Large intestine (tissue), 3 donors: Measurements from ENCODE around the gene KCNMB1. TPM values are rescaled to one million over a fixed set of nuclear protein-coding genes. Genes with fewer than 3 reads are reported as not detected.
"Not testable (repeated sequence)": the region's sequence is repeated elsewhere in the genome, so short reads cannot be mapped to it uniquely, and the experiment has no call there.

Source experiments
- DNase-seq, 2 donors: peaks; one replicate each; pipeline versions ENCODE4 v3.0.0 to v3.0.0-alpha.2; 2013
- H3K27ac ChIP-seq: one replicate; pipeline ENCODE4 v1.5.1; 2013; ENCODE audit warnings: low read length
- H3K27me3 ChIP-seq: 2 replicates; pipeline ENCODE4 v1.6.1; 2013; ENCODE audit warnings: low read length; ENCODE audit not compliant: control insufficient read depth, insufficient read depth
- H3K36me3 ChIP-seq: 2 replicates; pipeline ENCODE4 v1.6.1; 2013; ENCODE audit warnings: low read length; ENCODE audit not compliant: control insufficient read depth, insufficient read depth
- H3K4me1 ChIP-seq: one replicate; pipeline ENCODE4 v1.6.1; 2013; ENCODE audit warnings: low read length; ENCODE audit not compliant: control insufficient read depth, insufficient read depth
- H3K4me3 ChIP-seq: one replicate; pipeline ENCODE4 v1.5.1; 2013; ENCODE audit warnings: low read length
- H3K9me3 ChIP-seq: one replicate; pipeline ENCODE4 v1.6.1; 2013; ENCODE audit warnings: mild to moderate bottlenecking, low read depth, low read length, moderate library complexity; ENCODE audit not compliant: control insufficient read depth
- WGBS: methylation state at CpG from one replicate; pipeline ENCODE4 v1.1.5; 2013; ENCODE audit warnings: low lambda C conversion rate; ENCODE audit not compliant: insufficient coverage; 5-methylcytosine and 5-hydroxymethylcytosine counted together
- polyA plus RNA-seq: library from polyadenylated mRNA; unstranded; fragments of 120-200 nt; gene quantifications from one replicate; pipeline ENCODE4 v1.2.1, GENCODE V29; 2013

The KCNMB1 gene
- polyA plus RNA-seq, 1 donor = 6.5 TPM

DNA sequence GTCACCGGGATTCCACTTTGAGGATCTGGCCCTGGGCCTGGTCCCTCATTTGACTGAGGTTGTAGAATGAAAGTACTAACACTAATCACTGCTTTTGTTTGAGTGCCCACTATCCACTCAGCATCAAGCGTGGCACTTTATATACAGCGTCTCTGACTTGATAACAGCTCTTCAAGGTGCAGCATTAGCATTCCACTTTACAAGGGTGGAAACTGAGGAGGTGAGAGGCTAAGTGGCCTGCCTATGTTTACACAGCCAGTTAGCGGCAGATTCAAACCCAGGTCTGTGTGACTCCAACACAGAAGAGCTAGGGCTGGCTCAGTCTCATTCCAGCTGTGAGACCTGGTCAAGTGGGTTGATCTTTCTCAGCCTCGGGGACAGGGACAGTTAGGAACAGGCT is 5.9 kb downstream of the KCNMB1 start:
- Histone ChIP-seq H3K9me3 (no peaks in the 10 kb centered on the region), H3K27ac (no peak overlapping the region), H3K36me3 (no peaks in the 10 kb centered on the region), H3K27me3 (no peaks in the 10 kb centered on the region), H3K4me1 (no peaks in the 10 kb centered on the region), H3K4me3 (no peak overlapping the region)
- WGBS = no CpG with 5 or more reads among the region's 5 CpGs
- DNase-seq = no peak

DNA sequence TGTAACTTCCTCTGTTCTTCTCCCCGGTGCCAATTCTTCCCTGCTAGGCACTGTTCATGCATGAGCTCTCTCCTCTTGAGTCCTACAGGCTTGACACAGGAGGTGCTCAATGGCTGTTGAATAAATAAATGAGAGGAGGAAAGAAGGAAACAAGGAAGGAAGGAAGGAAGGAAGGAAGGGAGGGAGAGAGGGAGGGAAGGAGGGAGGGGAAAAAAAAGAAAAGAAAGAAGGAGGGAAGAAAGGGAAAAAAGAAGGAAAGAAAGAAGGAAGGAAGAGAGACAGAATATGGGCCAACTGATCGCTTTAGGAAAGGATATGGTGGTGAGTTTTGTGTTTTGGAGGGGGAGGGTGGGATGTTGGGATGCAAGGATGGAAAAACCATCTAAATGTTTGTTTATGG is 6.4 kb downstream of the KCNMB1 start:
- Histone ChIP-seq H3K36me3 (no peaks in the 10 kb centered on the region), H3K27ac (no peak overlapping the region), H3K4me3 (no peak overlapping the region), H3K4me1 (no peaks in the 10 kb centered on the region), H3K9me3 (no peaks in the 10 kb centered on the region), H3K27me3 (no peaks in the 10 kb centered on the region)
- no peak for DNase-seq
- WGBS = 67% methylated on average over 2 of the region's 2 CpGs

DNA sequence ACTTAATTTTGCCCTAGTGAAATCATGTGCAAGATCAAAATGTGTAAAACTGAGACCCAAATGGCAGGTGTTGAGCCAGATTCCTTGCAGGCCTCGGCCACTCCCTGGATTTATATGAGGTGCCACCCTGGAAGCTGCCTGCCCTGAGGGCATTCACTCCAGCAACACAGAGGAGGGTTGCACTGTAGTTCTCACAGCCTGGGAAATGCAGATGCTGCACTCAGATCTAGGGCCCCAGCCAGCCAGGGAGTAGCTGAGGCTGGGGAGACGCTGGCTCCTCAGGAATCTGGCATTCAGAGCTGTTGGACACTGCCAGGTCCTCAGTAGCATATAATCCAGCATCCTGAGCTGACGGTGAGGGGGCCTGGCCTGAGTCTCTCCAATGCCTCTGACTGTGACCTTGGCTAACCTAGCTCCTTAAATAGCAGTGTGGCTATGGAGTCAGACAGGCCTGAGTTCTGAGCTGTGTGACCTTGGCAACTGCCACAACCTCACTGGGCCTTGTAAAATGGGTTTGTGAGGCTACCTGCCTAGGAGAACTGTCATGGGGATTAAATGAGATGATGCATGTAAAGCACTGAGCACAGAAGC is 8.7 kb downstream of the KCNMB1 start:
- Histone ChIP-seq H3K27me3 (no peaks in the 10 kb centered on the region), H3K36me3 (no peaks in the 10 kb centered on the region), H3K27ac (no peak overlapping the region), H3K9me3 (no peaks in the 10 kb centered on the region), H3K4me3 (no peak overlapping the region), H3K4me1 (no peaks in the 10 kb centered on the region)
- no CpG with 5 or more reads among the region's 3 CpGs for WGBS
- DNase-seq = no peak

DNA sequence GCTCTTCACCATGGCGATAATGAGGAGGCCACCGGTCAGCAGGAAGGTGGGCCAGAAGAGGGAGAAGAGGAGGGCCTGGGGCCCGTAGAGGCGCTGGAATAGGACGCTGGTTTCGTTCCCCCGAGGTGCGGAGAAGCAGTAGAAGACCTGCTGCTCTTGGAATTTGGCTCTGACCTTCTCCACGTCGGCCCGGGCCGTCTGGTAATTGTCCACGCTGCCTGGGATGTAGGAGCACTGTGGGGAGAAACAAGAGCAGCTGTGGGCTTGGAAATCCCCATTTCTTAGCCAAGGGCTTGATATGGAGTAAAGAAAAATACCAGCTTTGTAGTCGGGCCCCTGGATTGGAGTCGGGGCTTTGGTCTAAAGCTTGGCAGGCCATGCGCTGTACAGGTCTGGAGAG is 10.4 kb downstream of the KCNMB1 start:
- DNase-seq = no peak
- Histone ChIP-seq H3K4me3 (no peak overlapping the region), H3K4me1 (no peaks in the 10 kb centered on the region), H3K9me3 (no peaks in the 10 kb centered on the region), H3K36me3 (no peaks in the 10 kb centered on the region), H3K27ac (no peak overlapping the region), H3K27me3 (no peaks in the 10 kb centered on the region)
- WGBS = no CpG with 5 or more reads among the region's 16 CpGs

DNA sequence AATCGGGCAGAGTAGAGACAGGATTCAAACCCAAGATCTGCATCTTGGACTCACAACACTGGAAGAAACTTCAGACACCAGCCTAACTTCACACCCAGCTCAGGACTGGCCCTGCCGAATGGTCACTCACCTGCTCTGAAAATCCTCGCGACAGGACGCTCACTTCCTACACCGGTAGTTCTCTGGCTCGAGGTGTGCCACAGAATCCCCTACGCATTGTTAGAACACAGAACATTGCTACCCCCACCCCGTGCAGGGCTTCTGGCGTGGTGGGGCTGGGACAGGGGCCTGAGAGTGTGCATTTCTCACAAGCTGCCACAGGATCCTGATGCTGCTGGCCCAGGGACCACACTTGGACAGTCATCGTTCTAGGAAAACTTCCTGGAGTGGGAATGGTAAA is 12.1 kb downstream of the KCNMB1 start:
- no peak for DNase-seq
- no CpG with 5 or more reads among the region's 11 CpGs for WGBS
- Histone ChIP-seq H3K27ac (no peak overlapping the region), H3K27me3 (no peaks in the 10 kb centered on the region), H3K9me3 (no peaks in the 10 kb centered on the region), H3K4me3 (no peak overlapping the region), H3K36me3 (no peaks in the 10 kb centered on the region), H3K4me1 (no peaks in the 10 kb centered on the region)

DNA sequence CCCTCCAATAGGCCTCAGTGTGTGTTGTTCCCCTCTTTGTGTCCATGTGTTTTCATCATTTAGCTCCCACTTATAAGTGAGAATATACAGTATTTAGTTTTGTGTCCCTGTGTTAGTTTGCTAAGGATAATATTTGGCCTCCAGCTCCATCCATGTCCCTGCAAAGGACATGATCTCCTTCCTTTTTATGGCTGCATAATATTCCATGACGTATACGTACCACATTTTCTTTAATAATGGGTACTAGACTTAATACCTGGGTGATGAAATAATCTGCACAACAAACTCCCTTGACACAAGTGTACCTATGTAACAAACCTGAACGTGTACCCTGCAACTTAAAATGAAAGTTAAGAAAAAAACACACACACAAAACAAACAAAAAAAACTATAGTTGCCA is 12.6 kb downstream of the KCNMB1 start:
- not testable (repeated sequence) for H3K4me1 ChIP-seq, DNase-seq, H3K4me3 ChIP-seq, H3K27me3 ChIP-seq, H3K27ac ChIP-seq, H3K9me3 ChIP-seq, H3K36me3 ChIP-seq
- WGBS = 86% methylated on average over 1 of the region's 3 CpGs

DNA sequence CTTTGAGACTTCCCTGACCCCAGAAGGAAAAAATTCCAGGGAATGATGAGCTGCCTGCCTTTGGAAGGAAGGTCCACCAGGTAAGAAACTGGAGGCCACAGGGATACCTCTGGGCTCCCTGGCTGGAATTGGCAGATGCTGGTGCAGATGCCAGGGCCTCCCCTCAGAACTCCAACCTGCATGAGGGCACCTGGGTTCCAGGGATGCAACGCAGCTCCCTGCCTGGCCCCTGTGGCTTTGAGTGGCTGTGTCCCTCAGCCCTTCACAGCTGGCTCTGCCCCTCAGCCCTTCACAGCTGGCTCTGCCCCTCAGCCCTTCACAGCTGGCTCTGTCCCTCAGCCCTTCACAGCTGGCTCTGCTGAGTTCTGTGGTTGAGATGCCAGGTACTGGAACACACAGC is 13.9 kb downstream of the KCNMB1 start:
- no peak for DNase-seq
- Histone ChIP-seq H3K27ac (no peak overlapping the region), H3K9me3 (no peaks in the 10 kb centered on the region), H3K4me1 (no peaks in the 10 kb centered on the region), H3K36me3 (no peaks in the 10 kb centered on the region), H3K4me3 (no peak overlapping the region), H3K27me3 (no peaks in the 10 kb centered on the region)
- no CpG with 5 or more reads among the region's 1 CpG for WGBS

DNA sequence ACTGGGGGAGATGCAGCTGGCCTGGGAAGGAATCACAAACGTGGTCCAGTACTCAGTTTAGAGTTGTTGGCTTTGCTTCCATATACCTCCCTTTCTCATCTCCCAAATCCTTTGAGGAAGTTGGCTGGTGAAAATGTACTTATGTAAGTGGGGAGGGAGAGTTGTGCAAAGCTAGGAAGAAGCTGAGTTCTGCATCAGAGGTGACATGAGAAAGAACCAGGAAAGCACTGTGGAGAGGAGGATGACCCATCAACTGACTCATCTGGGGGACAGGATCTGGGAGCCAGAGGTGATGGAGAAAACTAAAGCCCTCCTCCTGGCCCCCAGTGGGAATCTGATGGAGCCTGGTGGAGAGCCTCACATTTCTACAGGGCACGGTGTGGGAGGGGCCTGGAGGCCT is 16.2 kb downstream of the KCNMB1 start:
- H3K9me3 ChIP-seq = no peaks in the 10 kb centered on the region
- no peaks in the 10 kb centered on the region for H3K4me1 ChIP-seq
- no peak overlapping the region for H3K27ac ChIP-seq
- DNase-seq = no peak
- WGBS = no CpG with 5 or more reads among the region's 2 CpGs
- no peaks in the 10 kb centered on the region for H3K36me3 ChIP-seq
- no peak overlapping the region for H3K4me3 ChIP-seq
- no peaks in the 10 kb centered on the region for H3K27me3 ChIP-seq

DNA sequence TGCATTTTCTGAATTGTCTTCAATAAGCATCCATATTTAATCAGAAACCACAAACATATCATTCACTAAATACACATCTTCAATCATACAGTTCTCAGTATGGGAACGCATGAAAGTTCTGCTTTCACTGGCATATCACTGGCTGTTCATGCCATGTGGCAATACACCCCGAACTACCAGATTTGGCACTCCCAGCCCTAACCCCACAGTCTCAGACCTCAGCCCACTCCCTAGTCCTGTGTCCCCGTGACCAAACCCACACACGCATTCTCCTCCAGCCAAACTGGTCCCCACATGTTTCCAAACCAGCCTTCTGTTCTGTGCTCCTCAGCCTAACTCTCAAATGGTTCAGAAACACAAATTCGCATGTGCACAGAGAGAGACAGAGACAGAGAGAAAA is 20.6 kb downstream of the KCNMB1 start:
- Histone ChIP-seq H3K9me3 (no peaks in the 10 kb centered on the region), H3K27ac (no peak overlapping the region), H3K4me3 (no peak overlapping the region), H3K27me3 (no peaks in the 10 kb centered on the region), H3K4me1 (no peaks in the 10 kb centered on the region), H3K36me3 (no peaks in the 10 kb centered on the region)
- 83% methylated on average over 1 of the region's 5 CpGs for WGBS
- no peak for DNase-seq

DNA sequence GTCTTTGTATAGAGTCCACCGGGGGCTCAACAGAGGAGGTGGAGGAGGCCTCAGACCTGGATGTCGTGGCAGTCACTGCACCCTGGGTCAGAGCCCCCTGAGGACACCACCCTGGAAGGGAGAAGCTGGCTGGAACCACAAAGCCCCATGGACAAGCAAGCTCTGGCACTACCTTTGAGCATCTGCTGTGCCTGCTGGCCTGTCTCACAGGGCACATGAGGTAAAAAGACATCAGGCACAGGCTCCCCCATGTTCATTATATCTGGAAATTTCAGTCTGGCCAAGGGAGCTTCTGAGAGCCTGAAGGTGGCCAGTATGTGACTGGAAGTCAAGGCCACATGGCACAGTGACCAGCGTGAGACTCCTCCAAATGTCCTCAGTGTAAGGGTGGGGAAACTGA is 22.9 kb downstream of the KCNMB1 start:
- no peak for DNase-seq
- WGBS = no CpG with 5 or more reads among the region's 3 CpGs
- Histone ChIP-seq H3K9me3 (no peaks in the 10 kb centered on the region), H3K36me3 (no peaks in the 10 kb centered on the region), H3K27me3 (no peaks in the 10 kb centered on the region), H3K27ac (no peak overlapping the region), H3K4me1 (no peaks in the 10 kb centered on the region), H3K4me3 (no peak overlapping the region)

DNA sequence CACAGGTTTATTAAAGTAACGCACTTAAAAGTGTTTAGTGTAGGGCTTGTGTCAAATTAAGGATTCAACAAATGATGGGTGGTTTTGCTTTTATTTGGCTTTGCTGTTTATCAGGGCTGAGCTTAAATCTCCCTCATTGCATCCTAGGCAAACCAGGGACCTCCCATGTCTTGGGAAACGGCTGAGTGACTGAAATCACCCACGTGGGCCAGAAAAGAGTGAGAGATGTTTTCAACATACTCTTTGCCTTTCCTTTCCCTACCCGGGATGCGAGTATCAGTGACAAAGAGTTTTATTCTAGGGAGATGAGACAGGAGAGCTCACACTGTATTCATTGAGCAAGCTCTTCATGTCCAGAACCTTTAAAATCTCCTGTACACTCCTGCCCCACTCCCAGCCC is 23.3 kb downstream of the KCNMB1 start:
- H3K4me1 ChIP-seq = no peaks in the 10 kb centered on the region
- no peaks in the 10 kb centered on the region for H3K9me3 ChIP-seq
- WGBS = no CpG with 5 or more reads among the region's 5 CpGs
- DNase-seq = no peak
- no peak overlapping the region for H3K4me3 ChIP-seq
- no peaks in the 10 kb centered on the region for H3K27me3 ChIP-seq
- H3K27ac ChIP-seq = no peak overlapping the region
- no peaks in the 10 kb centered on the region for H3K36me3 ChIP-seq
